ENCODE measurements around the gene VAV3. TPM values are rescaled to one million over a fixed set of nuclear protein-coding genes. Genes with fewer than 3 reads are reported as not detected.
"Not testable (repeated sequence)": the region's sequence is repeated elsewhere in the genome, so short reads cannot be mapped to it uniquely, and the experiment has no call there.

The VAV3 gene
- polyA plus RNA-seq, 1 experiment, result not detected

GRCh38 chr1:107706182-107706581 lies 258.8 kb downstream of the VAV3 start:
- Histone ChIP-seq H3K4me3 (ENCODE audit: low read depth, low read length) (no peak overlapping the region), H3K36me3 (ENCODE audit: control insufficient read depth, insufficient read depth, low read length) (no peaks in the 10 kb centered on the region), H3K27me3 (ENCODE audit: control insufficient read depth, insufficient read depth, low read length) (no peaks in the 10 kb centered on the region)
- ChIA-PET POLR2A (no interaction called here), CTCF (no interaction called here)
- TF ChIP-seq CTCF (IDR thresholded peaks at IDR 0.05; ENCODE audit: insufficient read depth, low read depth, low read length), result no peak
- DNase-seq (ENCODE audit: low read depth), result no peak

- ChIA-PET CTCF (no interaction called here), POLR2A (no interaction called here)
- DNase-seq (ENCODE audit: low read depth), result no peak
- H3K4me3 ChIP-seq (ENCODE audit: low read depth, low read length), result no peak overlapping the region
- TF ChIP-seq CTCF (IDR thresholded peaks at IDR 0.05; ENCODE audit: insufficient read depth, low read depth, low read length), result no peak
- H3K36me3 ChIP-seq (ENCODE audit: control insufficient read depth, insufficient read depth, low read length), result no peaks in the 10 kb centered on the region
- no peaks in the 10 kb centered on the region for H3K27me3 ChIP-seq (ENCODE audit: control insufficient read depth, insufficient read depth, low read length)
Observed at GRCh38 chr1:107704911-107705310, 260.1 kb downstream of the VAV3 start.

- H3K27me3 ChIP-seq (ENCODE audit: control insufficient read depth, insufficient read depth, low read length), result no peaks in the 10 kb centered on the region
- no peak for DNase-seq (ENCODE audit: low read depth)
- ChIA-PET POLR2A (no interaction called here), CTCF (no interaction called here)
- no peak overlapping the region for H3K4me3 ChIP-seq (ENCODE audit: low read depth, low read length)
- no peaks in the 10 kb centered on the region for H3K36me3 ChIP-seq (ENCODE audit: control insufficient read depth, insufficient read depth, low read length)
- TF ChIP-seq CTCF (IDR thresholded peaks at IDR 0.05; ENCODE audit: insufficient read depth, low read depth, low read length), result no peak
Observed at GRCh38 chr1:107702946-107703571, 261.9 kb downstream of the VAV3 start.

GRCh38 chr1:107700651-107701050 lies 264.3 kb downstream of the VAV3 start:
- H3K36me3 ChIP-seq (ENCODE audit: control insufficient read depth, insufficient read depth, low read length); POLR2A ChIA-PET; DNase-seq (ENCODE audit: low read depth); H3K27me3 ChIP-seq (ENCODE audit: control insufficient read depth, insufficient read depth, low read length); CTCF ChIA-PET; H3K4me3 ChIP-seq (ENCODE audit: low read depth, low read length): not testable (repeated sequence)

GRCh38 chr1:107698161-107698560 lies 266.8 kb downstream of the VAV3 start:
- no peaks in the 10 kb centered on the region for H3K36me3 ChIP-seq (ENCODE audit: control insufficient read depth, insufficient read depth, low read length)
- ChIA-PET POLR2A (no interaction called here), CTCF (no interaction called here)
- no peak overlapping the region for H3K4me3 ChIP-seq (ENCODE audit: low read depth, low read length)
- DNase-seq (ENCODE audit: low read depth), result no peak
- no peak for TF ChIP-seq CTCF (IDR thresholded peaks at IDR 0.05; ENCODE audit: insufficient read depth, low read depth, low read length)
- H3K27me3 ChIP-seq (ENCODE audit: control insufficient read depth, insufficient read depth, low read length), result no peaks in the 10 kb centered on the region

- no peaks in the 10 kb centered on the region for H3K36me3 ChIP-seq (ENCODE audit: control insufficient read depth, insufficient read depth, low read length)
- ChIA-PET POLR2A (no interaction called here), CTCF (no interaction called here)
- DNase-seq (ENCODE audit: low read depth), result no peak
- no peak overlapping the region for H3K4me3 ChIP-seq (ENCODE audit: low read depth, low read length)
- no peak for TF ChIP-seq CTCF (IDR thresholded peaks at IDR 0.05; ENCODE audit: insufficient read depth, low read depth, low read length)
- no peaks in the 10 kb centered on the region for H3K27me3 ChIP-seq (ENCODE audit: control insufficient read depth, insufficient read depth, low read length)
Observed at GRCh38 chr1:107695341-107695740, 269.6 kb downstream of the VAV3 start.

All from BJ (cell line).